GM23248 (cell line): ENCODE measurements around the gene GAB3.

Source experiments
- EZH2 ChIP-seq: fragments of 200-600 bp; sonication (generic); IDR thresholded peaks from 2 replicates; pipeline ENCODE4 v1.6.1; 2018; ENCODE audit warnings: antibody characterized with exemption, mild to moderate bottlenecking; ENCODE audit not compliant: insufficient read depth, poor library complexity, severe bottlenecking
- EZH2phosphoT487 ChIP-seq: fragments of 200-600 bp; sonication (generic); IDR thresholded peaks from 2 replicates; pipeline ENCODE4 v1.6.1; 2018; ENCODE audit warnings: antibody characterized with exemption, moderate library complexity, mild to moderate bottlenecking, low read depth; ENCODE audit not compliant: insufficient read depth

GRCh38 chrX:154749856-154750255 lies 1.0 kb downstream of the GAB3 start:
- no peak for TF ChIP-seq EZH2
- no peak for TF ChIP-seq EZH2phosphoT487
